Mesenteric fat pad (tissue), 1 donor: ENCODE data around the gene ERVMER34-1. TPM values are rescaled to one million over a fixed set of nuclear protein-coding genes. Genes with fewer than 3 reads are reported as not detected.

Experiments used
- DNase-seq: peaks from one replicate; pipeline ENCODE4 v3.0.0-alpha.2; 2020; ENCODE audit warnings: low spot score
- total RNA-seq: library from RNA; stranded (reverse); fragmentation: NEBNext Ultra II Directional; extraction: Animal tissue kit (Norgen Biotek cat#: 25700); gene quantifications from one replicate; pipeline ENCODE4 v1.2.1, GENCODE V29; 2021
- donor health status: DM: yes; HTN: yes; CAD: no.

The ERVMER34-1 gene
- total RNA-seq, 1 donor from 2014 or later, result not detected

DNA sequence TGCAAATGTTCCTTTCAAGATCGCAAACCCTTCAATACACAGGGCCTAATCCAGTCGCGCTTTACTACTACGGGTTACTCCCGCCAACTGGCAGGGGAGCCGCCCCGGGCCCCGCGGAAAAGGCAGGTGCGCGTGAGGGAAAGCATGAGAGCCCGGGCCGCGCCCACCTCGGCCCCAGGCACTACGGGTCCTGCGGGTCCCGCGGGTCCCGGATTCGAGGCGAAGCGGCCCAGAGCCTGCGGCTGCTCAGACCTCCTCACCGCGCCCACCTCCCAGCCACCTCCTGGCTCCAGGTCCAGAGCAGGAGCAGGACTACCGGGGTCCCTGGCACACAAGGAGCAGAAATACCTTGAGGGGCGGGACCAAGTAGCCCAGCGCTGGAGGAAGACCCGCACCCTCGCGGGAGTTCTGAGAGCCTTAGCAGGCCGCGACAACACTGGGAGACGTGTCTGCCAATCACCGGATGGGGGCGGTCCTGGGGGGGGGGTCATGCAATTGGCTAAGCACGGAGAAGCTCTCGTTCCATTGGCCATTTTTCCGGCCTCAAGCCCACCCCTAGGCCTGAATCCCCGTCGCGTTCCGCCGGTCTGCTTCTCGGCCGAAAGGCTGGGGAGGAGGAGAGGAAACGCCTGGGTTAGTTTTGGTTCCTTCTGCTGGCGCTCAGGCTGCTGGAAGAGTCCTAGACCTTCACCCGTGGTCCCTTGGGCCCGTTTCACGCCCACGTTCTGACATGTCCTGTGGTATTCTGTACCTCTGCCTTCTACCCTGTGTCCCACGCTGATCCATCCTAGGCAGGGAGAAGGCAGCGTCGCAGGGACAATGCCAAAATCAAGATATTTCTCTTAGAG is 29.0 kb downstream of the ERVMER34-1 start:
- peak; percentile 95 for DNase-seq

- no peak for DNase-seq
Observed at GRCh38 chr4:52718123-52718522, 33.1 kb downstream of the ERVMER34-1 start.

DNA sequence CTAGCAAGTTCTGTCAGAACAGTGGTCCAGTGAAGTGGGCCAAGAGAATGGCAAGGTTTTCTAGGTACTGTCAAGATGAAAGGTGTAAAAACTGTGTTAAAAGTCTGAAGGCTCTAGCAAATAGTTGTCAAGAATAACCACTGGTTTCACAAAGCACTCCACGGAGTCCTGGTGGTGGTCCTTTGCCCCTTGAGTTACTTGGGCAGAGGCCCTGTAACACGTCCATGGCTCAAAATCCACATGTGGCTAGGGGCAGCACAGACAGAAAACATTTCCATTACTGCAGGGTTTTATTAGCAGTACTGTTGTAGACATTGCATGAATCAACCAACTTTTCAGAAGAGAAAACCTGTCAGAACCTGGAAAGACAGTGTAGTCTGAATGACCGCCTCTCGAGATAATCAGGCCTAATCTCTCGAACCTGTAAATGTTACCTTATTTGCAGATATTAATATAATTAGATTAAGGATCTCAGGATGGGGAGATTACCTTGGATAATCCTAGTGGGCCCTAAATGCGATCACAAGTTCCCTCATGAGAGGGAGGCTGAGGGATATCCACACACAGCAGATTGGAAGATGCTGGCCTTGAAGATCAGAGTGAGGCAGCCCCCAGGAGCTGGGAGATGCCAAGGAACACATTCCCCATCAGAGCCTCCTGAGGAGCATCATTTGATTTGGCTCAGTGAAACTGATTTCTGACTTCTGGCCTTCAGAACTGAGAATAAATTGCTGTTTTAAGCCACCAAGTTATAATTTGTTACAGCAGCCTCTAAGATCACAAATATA is 34.7 kb downstream of the ERVMER34-1 start:
- no peak for DNase-seq

DNA sequence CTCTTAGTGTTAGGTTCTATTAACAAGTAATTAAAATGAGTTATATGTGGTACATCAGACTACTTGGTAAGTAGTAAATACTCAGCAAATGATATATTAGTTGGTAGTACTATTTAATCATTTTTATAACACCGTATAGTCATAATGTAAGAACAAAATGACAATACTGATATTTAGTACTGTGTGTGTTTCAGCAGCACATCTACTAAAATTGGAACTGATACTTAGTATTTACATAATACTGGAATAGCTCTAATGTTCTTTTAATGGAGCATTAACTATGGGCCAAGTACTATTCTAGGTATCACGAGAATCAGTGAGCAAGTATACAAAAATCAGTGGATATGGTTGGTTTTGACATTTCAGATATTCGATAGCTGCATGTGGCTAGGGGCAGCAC is 35.3 kb downstream of the ERVMER34-1 start:
- DNase-seq, result no peak

DNA sequence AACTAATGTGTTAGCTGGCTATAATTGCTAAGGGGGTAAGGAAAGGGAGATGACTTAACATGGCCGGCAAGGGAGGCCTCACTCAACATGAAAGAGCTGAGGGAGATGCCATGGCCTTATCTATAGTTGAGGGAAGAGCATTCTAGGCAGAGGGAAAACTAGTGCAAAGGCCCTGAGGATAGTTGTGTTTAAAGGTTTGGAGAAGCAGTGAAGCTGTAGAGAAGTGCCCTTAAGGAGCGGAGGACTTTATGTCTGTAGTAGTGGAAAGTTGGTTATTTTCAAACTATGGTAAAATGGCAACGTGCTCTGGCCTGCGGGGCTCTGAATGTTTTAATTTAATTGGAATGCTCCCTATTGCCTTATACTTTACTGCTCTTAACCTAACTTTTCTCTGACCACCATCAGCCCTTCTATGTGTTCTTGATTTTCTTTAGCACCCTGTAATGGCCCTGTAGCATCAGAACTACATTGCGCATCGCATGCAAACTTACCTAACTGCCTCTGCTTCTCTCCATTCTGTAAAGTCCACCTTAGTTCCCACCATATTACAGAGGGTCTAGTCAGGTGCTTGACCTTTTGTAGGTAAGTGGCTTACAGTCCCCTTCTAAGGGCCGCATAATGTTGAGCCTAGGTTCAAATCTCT is 35.8 kb downstream of the ERVMER34-1 start:
- DNase-seq, result no peak

- DNase-seq, result no peak
Observed at GRCh38 chr4:52714597-52715254, 36.5 kb downstream of the ERVMER34-1 start.

DNA sequence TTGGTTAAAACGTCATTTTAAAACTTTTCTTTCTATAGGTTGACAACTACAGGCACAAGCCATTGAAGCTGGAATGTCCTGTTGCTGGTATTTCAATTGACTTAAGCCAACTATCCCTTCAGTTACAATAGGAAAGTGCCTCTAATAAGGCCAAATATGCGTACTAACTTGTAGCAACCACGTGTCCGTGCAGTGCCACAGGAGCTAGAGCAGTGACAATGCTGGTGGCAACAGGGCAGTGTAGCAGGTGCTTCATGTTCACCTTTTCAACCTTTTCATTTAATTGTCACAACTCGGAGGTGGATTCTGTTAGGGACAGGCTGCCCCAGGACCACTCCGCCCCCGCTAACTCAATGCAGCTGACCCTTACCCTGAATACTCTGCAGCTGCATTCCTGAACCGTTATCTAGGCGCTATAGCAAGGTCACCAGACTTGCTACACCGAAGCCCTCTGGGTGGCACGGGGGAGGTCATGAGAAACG is 37.7 kb downstream of the ERVMER34-1 start:
- DNase-seq, result no peak

GRCh38 chr4:52712251-52713130 is 38.7 kb downstream of the ERVMER34-1 start:
- DNase-seq, result peak; percentile 99

- DNase-seq, result no peak
Observed at GRCh38 chr4:52711834-52712250, 39.4 kb downstream of the ERVMER34-1 start.

- no peak for DNase-seq
Observed at GRCh38 chr4:52711272-52711671, 40.0 kb downstream of the ERVMER34-1 start.

DNA sequence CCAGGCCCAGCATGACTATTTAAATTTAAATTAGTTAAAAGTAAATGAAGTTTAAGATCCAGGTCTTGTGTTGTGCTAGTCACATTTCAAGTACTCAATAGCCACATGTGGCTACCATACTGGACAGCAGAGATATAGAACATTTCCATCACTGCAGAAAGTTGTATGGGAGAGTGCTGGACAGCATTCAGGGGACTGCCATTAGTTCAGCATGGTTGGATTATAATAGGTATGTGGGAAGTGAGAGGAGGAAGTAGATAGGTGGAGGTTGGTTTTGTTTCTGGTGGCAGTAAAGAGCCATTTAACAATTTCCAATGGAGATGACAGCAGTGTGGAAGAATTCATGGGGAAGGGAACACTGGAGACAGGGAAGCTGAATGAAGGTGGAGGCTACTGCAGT is 42.1 kb downstream of the ERVMER34-1 start:
- no peak for DNase-seq

- no peak for DNase-seq
Observed at GRCh38 chr4:52704661-52705060, 46.6 kb downstream of the ERVMER34-1 start.

- no peak for DNase-seq
Observed at GRCh38 chr4:52704133-52704532, 47.1 kb downstream of the ERVMER34-1 start.

- DNase-seq, result no peak
Observed at GRCh38 chr4:52701207-52701606, 50.0 kb downstream of the ERVMER34-1 start.

DNA sequence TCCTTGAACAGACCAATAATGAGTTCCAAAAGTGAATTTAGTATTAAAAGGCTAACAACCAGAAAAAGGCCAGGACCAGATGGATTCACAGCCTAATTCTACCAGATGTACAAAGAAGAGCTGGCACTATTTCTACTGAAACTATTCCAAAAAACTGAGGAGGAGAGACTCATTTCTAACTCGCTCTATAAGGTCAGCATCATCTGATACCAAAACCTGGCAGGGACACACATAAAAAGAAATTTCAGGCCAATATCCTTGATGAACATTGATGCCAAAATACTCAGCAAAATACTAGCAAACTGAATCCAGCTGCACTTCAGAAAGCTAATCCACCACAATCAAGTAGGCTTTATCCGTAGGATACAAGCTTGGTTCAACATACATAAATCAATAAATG is 56.3 kb downstream of the ERVMER34-1 start:
- DNase-seq, result no peak

GRCh38 chr4:52693492-52693891 is 57.7 kb downstream of the ERVMER34-1 start:
- no peak for DNase-seq
